ENCODE results near the gene PSG7. TPM values are rescaled to one million over a fixed set of nuclear protein-coding genes. Genes with fewer than 3 reads are reported as not detected.
"Not testable (repeated sequence)": the region's sequence is repeated elsewhere in the genome, so short reads cannot be mapped to it uniquely, and the experiment has no call there.

PSG7 gene
- total RNA-seq, 1 donor from 2014 or later = not detected

GRCh38 chr19:42916931-42917330 lies 20.1 kb downstream of the PSG7 start:
- not testable (repeated sequence) for DNase-seq (ENCODE audit: low read depth)

GRCh38 chr19:42913516-42913915 lies 23.5 kb downstream of the PSG7 start:
- not testable (repeated sequence) for DNase-seq (ENCODE audit: low read depth)

DNA sequence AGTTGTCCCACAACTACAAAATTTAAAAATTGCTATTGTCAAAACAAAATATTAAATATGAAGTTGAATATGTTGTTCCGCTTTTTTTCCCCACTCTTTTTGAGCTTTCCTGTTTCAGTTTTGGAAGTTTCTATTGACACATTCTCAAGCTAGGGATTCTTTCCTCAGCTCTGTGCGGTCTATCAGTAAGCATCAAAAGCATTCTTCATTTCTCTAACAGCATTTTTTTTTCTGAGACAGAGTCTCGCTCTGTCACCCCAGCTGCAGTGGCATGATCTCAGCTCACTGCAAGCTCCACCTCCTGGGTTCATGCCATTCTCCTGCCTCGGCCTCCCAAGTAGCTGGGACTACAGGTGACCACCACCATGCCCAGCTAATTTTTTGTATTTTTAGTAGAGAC lies 24.1 kb downstream of the PSG7 start:
- DNase-seq (ENCODE audit: low read depth) = not testable (repeated sequence)

DNA sequence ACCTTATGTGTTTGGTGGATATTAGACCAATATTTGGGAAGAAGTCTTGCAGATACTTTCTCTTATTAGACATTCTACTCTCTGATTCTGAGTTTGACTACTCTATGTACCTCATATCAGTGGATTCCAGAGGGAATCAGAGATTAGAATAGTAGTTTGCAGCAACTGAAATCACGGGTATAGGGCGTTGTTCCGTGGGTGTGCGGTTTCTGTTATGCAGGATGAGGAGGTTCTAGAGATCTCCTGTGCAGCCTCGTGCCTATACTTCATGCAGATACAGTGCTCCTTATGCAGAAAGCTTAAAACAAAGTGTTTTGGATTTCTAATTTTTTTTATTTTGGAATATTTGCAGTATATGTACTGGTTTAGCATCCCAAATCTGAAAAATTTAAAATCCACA lies 25.3 kb downstream of the PSG7 start:
- not testable (repeated sequence) for DNase-seq (ENCODE audit: low read depth)

GRCh38 chr19:42906162-42906561 lies 30.8 kb downstream of the PSG7 start:
- DNase-seq (ENCODE audit: low read depth) = not testable (repeated sequence)

- DNase-seq (ENCODE audit: low read depth) = not testable (repeated sequence)
These were observed 36.4 kb downstream of the PSG7 start for GRCh38 chr19:42900561-42900960.

DNA sequence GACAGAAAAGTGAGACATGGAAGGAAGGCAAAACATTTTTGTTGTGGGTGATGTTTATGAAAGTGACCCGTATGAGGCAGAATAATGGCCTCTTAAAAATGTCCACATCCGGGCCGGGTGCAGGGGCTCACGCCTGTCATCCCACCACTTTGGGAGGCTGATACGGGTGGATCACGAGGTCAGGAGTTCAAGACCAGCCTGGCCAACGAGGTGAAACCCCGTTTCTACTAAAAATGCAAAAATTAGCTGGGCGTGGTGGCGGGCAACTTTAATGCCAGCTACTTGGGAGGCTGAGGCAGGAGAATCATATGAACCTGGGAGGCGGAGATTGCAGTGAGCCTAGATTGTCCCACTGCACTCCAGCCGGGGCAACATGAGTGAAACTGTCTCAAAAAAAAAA lies 37.3 kb downstream of the PSG7 start:
- not testable (repeated sequence) for DNase-seq (ENCODE audit: low read depth)

DNA sequence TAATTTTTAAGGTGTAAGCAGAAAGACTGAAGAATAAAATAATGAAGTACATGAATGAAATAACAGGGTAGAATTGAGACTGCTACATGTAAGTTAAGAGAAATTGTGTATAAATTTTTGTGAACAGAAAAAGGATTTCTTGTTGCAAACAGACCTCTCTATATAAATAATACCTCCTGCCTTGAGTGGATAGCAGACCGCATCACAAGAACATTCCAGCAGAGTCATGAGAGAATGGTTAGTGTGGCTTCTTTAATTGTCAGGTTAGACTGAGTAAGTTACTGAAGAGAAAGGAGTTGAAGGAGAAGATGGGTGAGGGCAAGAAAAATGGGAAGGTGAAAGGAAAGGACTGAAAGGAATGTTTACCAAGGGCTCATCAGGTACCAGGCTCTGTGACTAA lies 37.9 kb downstream of the PSG7 start:
- DNase-seq (ENCODE audit: low read depth) = not testable (repeated sequence)

DNA sequence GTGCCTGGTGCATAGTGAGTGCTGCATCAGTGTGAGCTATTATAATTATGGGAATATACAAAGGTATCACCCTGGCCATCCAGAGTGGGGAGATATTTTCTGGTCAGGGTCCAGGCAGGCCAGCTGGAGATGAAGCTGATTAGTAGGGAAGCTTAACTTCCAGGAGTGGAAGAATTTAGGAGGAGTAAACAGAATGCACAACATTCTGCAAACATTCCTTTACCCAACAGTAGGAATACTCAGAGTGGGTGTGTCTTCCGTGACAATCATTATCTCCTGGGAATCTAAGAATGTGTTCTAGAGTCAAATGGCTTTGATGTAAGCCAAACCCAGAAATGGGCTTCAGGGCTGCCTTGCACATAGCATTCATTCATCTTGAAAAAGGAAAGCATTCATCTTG lies 38.4 kb downstream of the PSG7 start:
- not testable (repeated sequence) for DNase-seq (ENCODE audit: low read depth)

- DNase-seq (ENCODE audit: low read depth) = not testable (repeated sequence)
These were observed 39.3 kb downstream of the PSG7 start for GRCh38 chr19:42897729-42898128.

DNA sequence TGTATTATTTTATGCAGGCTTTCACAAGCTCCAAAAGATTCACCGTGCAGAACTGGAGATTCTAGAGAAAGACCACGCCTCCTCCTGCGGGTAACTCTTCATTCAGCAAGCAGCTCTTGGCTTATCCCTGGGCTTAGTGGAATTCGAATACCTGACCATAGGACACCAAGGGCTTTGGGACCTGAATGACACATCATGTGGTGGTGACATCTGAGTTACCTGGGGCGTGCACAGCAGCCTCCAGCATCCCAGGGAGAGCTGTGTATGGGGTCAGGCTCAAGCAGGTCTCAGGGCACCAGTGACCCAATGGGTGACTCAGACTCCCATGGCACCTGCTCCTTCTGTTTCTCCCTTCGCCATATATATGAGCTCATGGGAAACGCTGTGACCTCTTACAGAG lies 46.6 kb downstream of the PSG7 start:
- not testable (repeated sequence) for DNase-seq (ENCODE audit: low read depth)

DNA sequence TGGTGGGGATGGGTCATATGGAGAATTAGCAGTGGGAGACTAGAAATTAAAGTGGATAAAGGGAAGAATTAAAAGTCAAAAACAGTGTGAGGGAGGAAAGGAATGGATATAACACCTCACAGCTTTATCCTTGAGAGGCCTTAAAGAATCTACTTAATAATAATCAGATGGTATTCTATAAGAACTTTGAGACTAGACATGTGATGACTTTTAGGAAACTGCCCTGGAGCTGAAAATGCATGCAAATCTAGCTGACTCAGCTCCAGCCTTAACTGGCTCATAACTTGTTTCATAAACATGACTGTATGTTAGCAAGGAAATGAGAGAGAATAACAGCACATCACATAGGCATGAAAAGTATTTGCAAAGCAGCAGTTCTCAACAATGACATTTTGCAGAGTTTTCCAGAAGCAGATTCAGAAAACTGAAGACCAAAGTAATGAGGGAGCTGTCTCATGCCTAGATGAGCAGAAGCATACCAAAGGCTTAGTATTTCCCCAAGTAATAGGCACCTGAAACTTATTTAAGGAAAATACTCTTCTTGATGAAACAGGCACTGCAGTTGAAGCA lies 49.0 kb downstream of the PSG7 start:
- not testable (repeated sequence) for DNase-seq (ENCODE audit: low read depth)

- DNase-seq (ENCODE audit: low read depth) = not testable (repeated sequence)
These were observed 54.3 kb downstream of the PSG7 start for GRCh38 chr19:42882730-42883129.

DNA sequence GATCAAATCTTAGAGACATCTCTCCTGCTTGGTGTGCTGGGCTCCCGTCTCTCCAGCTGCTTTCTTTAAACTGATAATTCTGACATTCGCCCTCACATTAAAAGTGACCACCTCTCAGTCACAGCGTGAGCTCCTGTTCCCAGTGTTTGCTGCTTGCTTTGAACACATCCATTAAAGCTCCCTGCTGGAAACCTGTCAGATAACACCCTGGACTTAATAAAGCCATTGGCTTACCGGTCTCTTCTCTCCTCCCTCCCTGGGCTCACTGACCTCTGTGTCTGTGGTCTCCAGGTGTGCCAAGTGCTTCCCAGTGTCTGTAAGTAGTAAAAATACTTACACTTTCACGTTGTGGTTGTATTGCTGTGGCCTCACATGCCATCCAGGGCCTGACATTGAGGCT lies 55.0 kb downstream of the PSG7 start:
- DNase-seq (ENCODE audit: low read depth) = not testable (repeated sequence)

DNA sequence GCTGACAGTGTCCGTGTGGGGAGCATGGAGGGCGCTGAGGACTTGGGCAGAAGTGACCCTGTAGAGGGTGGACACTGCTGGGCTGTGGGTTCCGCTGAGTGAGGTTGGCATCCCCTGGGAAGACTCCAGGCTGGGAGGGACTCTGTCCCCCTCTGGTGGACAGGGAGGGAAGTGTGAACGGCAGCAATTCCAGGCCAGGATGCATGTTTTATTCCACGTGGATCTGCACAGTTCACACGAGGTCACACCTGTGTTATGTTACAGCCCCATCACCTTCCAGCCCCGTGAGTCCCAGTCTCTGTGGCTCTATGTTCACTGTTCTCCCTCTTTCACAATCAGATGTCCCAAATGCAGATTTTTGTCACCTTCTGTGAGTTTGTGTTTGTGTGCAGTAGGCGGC lies 55.7 kb downstream of the PSG7 start:
- DNase-seq (ENCODE audit: low read depth) = not testable (repeated sequence)

- DNase-seq (ENCODE audit: low read depth) = not testable (repeated sequence)
These were observed 56.4 kb downstream of the PSG7 start for GRCh38 chr19:42880621-42881020.

DNA sequence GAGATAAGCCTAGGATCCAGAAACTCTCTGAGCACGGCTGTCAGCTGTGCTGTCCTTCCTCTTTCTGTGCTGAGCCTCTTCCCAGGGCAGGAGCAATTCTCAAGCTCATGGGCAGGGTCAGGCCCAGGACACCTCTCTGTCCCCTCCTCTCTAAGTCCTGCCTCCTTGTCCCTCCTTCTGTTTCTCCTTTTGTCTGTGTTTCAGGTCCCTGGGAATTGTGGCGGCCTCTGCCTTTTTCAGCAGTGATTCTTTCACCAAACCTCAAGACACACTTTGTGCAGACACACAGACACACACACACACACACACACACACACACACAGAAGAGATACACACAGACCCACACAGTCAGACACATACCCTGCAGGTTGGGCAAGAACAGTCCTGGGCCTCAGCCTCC lies 57.4 kb downstream of the PSG7 start, which contains the start of gene PSG1:
Gene PSG1, minus strand, starts transcription at position 101 of the 400 bp plus-strand sequence. CDS start 132 bp downstream, outside the sequence.
- DNase-seq (ENCODE audit: low read depth) = no peak

- peak; percentile 80 for DNase-seq (ENCODE audit: low read depth)
These were observed 60.4 kb downstream of the PSG7 start for GRCh38 chr19:42876596-42876995.

- peak; percentile 75 for DNase-seq (ENCODE audit: low read depth)
These were observed 61.1 kb downstream of the PSG7 start for GRCh38 chr19:42875881-42876280.

DNA sequence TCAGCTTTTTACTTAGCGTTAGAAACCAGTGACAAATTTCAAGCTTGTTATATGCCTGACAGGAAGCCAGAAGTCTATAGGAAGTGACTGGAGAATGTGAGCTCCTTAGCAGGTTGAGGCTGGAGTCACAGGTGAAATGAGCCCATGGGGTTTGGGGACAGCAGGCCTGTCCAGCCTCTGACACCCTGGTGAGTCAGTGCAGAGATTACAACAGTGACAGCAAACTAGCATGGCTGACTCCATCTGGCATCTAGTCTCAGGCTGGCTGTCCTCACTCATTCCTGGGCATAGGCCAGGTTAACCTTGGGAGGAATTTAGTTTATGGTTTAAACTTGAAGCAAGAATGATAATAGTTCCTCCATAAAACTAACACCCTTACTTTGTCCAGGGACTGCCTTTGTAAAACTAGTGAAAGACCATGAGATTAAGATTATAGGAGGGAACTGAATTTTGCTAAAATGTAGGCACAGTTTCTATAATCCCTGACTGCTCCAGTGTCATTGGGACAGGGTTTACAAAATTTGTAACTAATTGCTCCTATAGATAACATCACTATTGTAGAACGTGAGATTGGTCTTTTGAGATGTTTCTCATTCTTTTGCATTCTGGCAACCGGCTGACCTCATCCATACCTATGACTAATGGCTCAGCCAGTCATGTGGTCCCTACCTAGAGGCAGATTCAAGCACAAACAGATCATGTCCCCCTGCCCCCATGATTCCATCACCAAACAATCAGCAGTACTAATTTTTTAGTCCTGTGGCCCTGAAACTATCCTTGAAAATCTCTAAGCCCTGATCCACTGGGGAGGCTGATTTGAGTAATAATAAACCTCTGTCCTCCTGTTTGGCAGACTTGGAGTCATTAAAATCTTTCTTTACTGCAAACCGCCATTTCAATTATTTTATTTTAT lies 61.9 kb downstream of the PSG7 start:
- not testable (repeated sequence) for DNase-seq (ENCODE audit: low read depth)

GRCh38 chr19:42874136-42874535 lies 62.9 kb downstream of the PSG7 start:
- not testable (repeated sequence) for DNase-seq (ENCODE audit: low read depth)

All from myocyte (in vitro differentiated cells).